Endodermal cell (in vitro differentiated cells): ENCODE results near the gene NECAB2. TPM values are rescaled to one million over a fixed set of nuclear protein-coding genes. Genes with fewer than 3 reads are reported as not detected.

ENCODE experiments used
- DNase-seq: peaks from one replicate; pipeline ENCODE4 v3.0.0-alpha.2; 2017
- H3K27ac ChIP-seq: 2 replicates; pipeline ENCODE4 v1.5.1; 2013; ENCODE audit warnings: mild to moderate bottlenecking, low read depth, low read length, moderate library complexity
- H3K27me3 ChIP-seq: 2 replicates; pipeline ENCODE4 v1.6.1; 2013; ENCODE audit warnings: mild to moderate bottlenecking, low read length, moderate library complexity; ENCODE audit not compliant: insufficient read depth, control insufficient read depth, poor library complexity, severe bottlenecking
- H3K36me3 ChIP-seq: 2 replicates; pipeline ENCODE4 v1.7.0; 2013; ENCODE audit warnings: mild to moderate bottlenecking, low read length, moderate library complexity; ENCODE audit not compliant: control insufficient read depth, insufficient read depth
- H3K4me1 ChIP-seq: one replicate; pipeline ENCODE4 v1.7.0; 2013; ENCODE audit warnings: low read length; ENCODE audit not compliant: control insufficient read depth, insufficient read depth
- H3K4me3 ChIP-seq: 2 replicates; pipeline ENCODE4 v1.5.1; 2013; ENCODE audit warnings: mild to moderate bottlenecking, low read length, moderate library complexity
- H3K9ac ChIP-seq: 2 replicates; pipeline ENCODE4 v1.6.1; 2013; ENCODE audit warnings: mild to moderate bottlenecking, low read length, moderate library complexity; ENCODE audit not compliant: poor library complexity, severe bottlenecking; ENCODE audit errors: extremely low read depth
- H3K9me3 ChIP-seq: 2 replicates; pipeline ENCODE4 v1.6.1; 2013; ENCODE audit warnings: mild to moderate bottlenecking, low read length, moderate library complexity; ENCODE audit not compliant: control insufficient read depth
- H3K27ac Mint-ChIP-seq: 2 replicates; pipeline ENCODE4 v1.8.0; 2020; ENCODE audit warnings: mixed read lengths
- H3K27me3 Mint-ChIP-seq: 2 replicates; pipeline ENCODE4 v1.8.0; 2021; ENCODE audit warnings: mild to moderate bottlenecking, mixed read lengths; ENCODE audit not compliant: insufficient read depth
- H3K36me3 Mint-ChIP-seq: 2 replicates; pipeline ENCODE4 v1.8.0; 2020; ENCODE audit warnings: low read depth, mixed read lengths
- H3K4me1 Mint-ChIP-seq: 2 replicates; pipeline ENCODE4 v1.8.0; 2020; ENCODE audit warnings: mixed read lengths
- H3K4me3 Mint-ChIP-seq: 2 replicates; pipeline ENCODE4 v1.8.0; 2020; ENCODE audit warnings: mild to moderate bottlenecking, moderate library complexity, mixed read lengths
- H3K9me3 Mint-ChIP-seq: 2 replicates; pipeline ENCODE4 v1.8.0; 2020; ENCODE audit warnings: mild to moderate bottlenecking, mixed read lengths
- WGBS, 2 experiments: methylation state at CpG; one replicate each; pipeline versions ENCODE4 v1.1.5 to v1.1.7; 2013; ENCODE audit warnings: missing lambda C conversion rate in 2 of 2, mixed read lengths in 1 of 2; ENCODE audit not compliant: insufficient coverage in 1 of 2, insufficient read length in 1 of 2; 5-methylcytosine and 5-hydroxymethylcytosine counted together
- total RNA-seq, 2 donors: library from RNA; stranded (reverse); fragmentation: NEBNext Ultra II Directional in 1 of 2; extraction: Animal tissue kit (Norgen Biotek cat#: 25700) in 1 of 2; gene quantifications; 2 replicates in 1 of 2; 3 replicates in 1 of 2; pipeline ENCODE4 v1.2.1, GENCODE V29; 2021
- TF ChIP-seq, protein P1 (sequence below): fragments of 200-600 bp; sonication (generic); conservative IDR thresholded peaks from 2 replicates; pipeline ENCODE4 v1.5.0; 2021; ENCODE audit warnings: antibody characterized with exemption, mild to moderate bottlenecking

NECAB2 gene
- total RNA-seq, 2 donors from 2014 or later, result 2.7 to 3.3 TPM

DNA sequence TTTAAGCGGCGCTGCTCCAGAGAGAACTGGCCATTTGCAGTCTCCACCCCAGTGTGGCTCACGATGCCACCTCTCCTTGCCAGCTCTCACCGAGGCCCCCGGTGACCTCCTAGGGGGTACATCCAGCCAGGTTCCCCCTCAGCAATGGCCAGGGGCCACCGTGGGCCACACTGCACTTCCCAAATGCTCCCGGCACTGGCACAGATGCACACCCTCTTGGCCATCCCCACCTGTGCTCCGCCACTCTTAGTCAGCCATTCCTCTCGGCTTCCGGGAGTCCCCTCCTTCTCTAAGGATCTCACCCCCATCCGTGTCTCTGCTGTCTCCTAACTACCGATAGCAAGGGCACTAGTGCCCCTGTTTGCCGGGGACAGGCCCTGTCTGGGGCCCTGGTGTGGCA, 43.4 kb upstream of the NECAB2 start:
- H3K27me3 ChIP-seq, result no peaks in the 10 kb centered on the region
- Mint-ChIP-seq H3K9me3 (no peaks in the 10 kb centered on the region), H3K27ac (no peak overlapping the region), H3K4me3 (no peak overlapping the region), H3K4me1 (peaks cover 15% of the 10 kb centered on the region), H3K36me3 (peaks cover 49% of the 10 kb centered on the region), H3K27me3 (no peaks in the 10 kb centered on the region)
- no peaks in the 10 kb centered on the region for H3K9me3 ChIP-seq
- H3K27ac ChIP-seq, result no peak overlapping the region
- WGBS, 2 experiments, result 90 to 93% methylated on average over 11 to 13 of the region's 13 CpGs
- no peak for DNase-seq
- TF ChIP-seq, protein P1, sequence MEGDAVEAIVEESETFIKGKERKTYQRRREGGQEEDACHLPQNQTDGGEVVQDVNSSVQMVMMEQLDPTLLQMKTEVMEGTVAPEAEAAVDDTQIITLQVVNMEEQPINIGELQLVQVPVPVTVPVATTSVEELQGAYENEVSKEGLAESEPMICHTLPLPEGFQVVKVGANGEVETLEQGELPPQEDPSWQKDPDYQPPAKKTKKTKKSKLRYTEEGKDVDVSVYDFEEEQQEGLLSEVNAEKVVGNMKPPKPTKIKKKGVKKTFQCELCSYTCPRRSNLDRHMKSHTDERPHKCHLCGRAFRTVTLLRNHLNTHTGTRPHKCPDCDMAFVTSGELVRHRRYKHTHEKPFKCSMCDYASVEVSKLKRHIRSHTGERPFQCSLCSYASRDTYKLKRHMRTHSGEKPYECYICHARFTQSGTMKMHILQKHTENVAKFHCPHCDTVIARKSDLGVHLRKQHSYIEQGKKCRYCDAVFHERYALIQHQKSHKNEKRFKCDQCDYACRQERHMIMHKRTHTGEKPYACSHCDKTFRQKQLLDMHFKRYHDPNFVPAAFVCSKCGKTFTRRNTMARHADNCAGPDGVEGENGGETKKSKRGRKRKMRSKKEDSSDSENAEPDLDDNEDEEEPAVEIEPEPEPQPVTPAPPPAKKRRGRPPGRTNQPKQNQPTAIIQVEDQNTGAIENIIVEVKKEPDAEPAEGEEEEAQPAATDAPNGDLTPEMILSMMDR, result no peak
- no peaks in the 10 kb centered on the region for H3K4me1 ChIP-seq
- peaks cover 13% of the 10 kb centered on the region for H3K36me3 ChIP-seq
- no peak overlapping the region for H3K9ac ChIP-seq
- no peak overlapping the region for H3K4me3 ChIP-seq

GRCh38 chr16:83925095-83925905, 42.7 kb upstream of the NECAB2 start:
- Mint-ChIP-seq H3K4me3 (no peak overlapping the region), H3K9me3 (no peaks in the 10 kb centered on the region), H3K27ac (no peak overlapping the region), H3K27me3 (no peaks in the 10 kb centered on the region), H3K36me3 (peaks cover 45% of the 10 kb centered on the region), H3K4me1 (peaks cover 15% of the 10 kb centered on the region)
- Histone ChIP-seq H3K4me1 (no peaks in the 10 kb centered on the region), H3K4me3 (no peak overlapping the region), H3K9ac (no peak overlapping the region), H3K27ac (no peak overlapping the region), H3K36me3 (peaks cover 7% of the 10 kb centered on the region), H3K27me3 (no peaks in the 10 kb centered on the region), H3K9me3 (no peaks in the 10 kb centered on the region)
- no peak for DNase-seq
- 86 to 89% methylated on average over 7 to 12 of the region's 12 CpGs for WGBS, 2 experiments
- TF ChIP-seq, protein P1, result no peak

- DNase-seq, result no peak
- 72 to 77% methylated on average over 26 to 27 of the region's 27 CpGs for whole genome bisulfite sequencing, 2 experiments
- Mint-ChIP-seq H3K27me3 (no peaks in the 10 kb centered on the region), H3K4me1 (peaks cover 15% of the 10 kb centered on the region), H3K27ac (peak overlapping the region; percentile 98), H3K36me3 (peaks cover 39% of the 10 kb centered on the region), H3K4me3 (peak overlapping the region; percentile 47), H3K9me3 (no peaks in the 10 kb centered on the region)
- Histone ChIP-seq H3K27ac (no peak overlapping the region), H3K9me3 (no peaks in the 10 kb centered on the region), H3K36me3 (peaks cover 5% of the 10 kb centered on the region), H3K4me3 (no peak overlapping the region), H3K9ac (no peak overlapping the region), H3K4me1 (no peaks in the 10 kb centered on the region), H3K27me3 (no peaks in the 10 kb centered on the region)
- TF ChIP-seq, protein P1, result no peak
Observed at GRCh38 chr16:83925957-83926725, 41.9 kb upstream of the NECAB2 start.
